GM10248 (cell line): ENCODE data around the gene CLEC7A.

Experiments
- CTCF ChIA-PET: fragments of 300-600 bp; sonication (Branson Sonifier 250); formaldehyde crosslinking; extraction: SDS; loops from one replicate; lab custom pipeline; 2021; ENCODE audit warnings: antibody characterized with exemption; lab: Yijun Ruan, JAX
- POLR2A ChIA-PET: fragments of 350-650 bp; sonication (Branson Sonifier 250); formaldehyde crosslinking; extraction: SDS; loops from one replicate; lab custom pipeline; 2020; ENCODE audit warnings: antibody characterized with exemption; lab: Yijun Ruan, JAX
- DNase-seq: peaks from one replicate; pipeline ENCODE4 v3.0.0; 2012; ENCODE audit errors: extremely low spot score
- CTCF ChIP-seq: IDR thresholded peaks from 2 replicates; pipeline ENCODE4 v1.5.1; 2012; ENCODE audit warnings: mild to moderate bottlenecking, low read depth; ENCODE audit errors: extremely low read depth, missing control alignments, control extremely low read depth

Gene CLEC7A

GRCh38 chr12:10170216-10170615 is 40.2 kb upstream of the CLEC7A start:
- POLR2A ChIA-PET = interaction anchor here (0.5 kb wide), 1 partner anchor 280 kb away, joined by 3 read pairs; no protein-coding TSS in a partner anchor

DNA sequence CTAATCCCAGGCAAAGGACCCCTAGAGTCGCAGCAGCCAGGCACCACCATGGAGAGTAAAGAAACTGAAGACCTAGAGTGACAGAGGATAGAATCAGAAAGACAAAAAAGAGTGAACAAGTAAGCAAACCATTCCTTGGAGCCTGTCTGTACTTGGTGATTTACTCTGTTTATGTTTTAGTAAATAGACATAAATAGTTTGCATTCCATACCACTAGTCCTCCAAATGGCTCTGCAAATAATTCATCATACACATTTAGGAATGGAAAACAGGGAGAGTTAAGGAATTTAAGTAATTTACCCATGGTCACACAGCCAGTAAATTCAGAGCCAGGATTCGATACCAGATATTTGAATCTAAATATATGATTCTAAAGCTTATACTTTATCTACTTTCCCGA is 39.1 kb upstream of the CLEC7A start:
- POLR2A ChIA-PET = no interaction called here
- CTCF ChIA-PET = interaction anchor here (0.9 to 1.8 kb wide), 2 partner anchors 16 to 54 kb away, joined by 3 to 9 read pairs; no protein-coding TSS in a partner anchor
- no peak for DNase-seq
- no peak for TF ChIP-seq CTCF

More at GRCh38 chr12:10170216-10170615, 40.2 kb upstream of the CLEC7A start:
- TF ChIP-seq CTCF = no peak
- DNase-seq = no peak
- CTCF ChIA-PET = interaction anchor here (1.8 kb wide), 1 partner anchor 17 kb away, joined by 9 read pairs; no protein-coding TSS in a partner anchor

GRCh38 chr12:10167599-10167998 is 37.6 kb upstream of the CLEC7A start:
- ChIA-PET POLR2A (no interaction called here), CTCF (no interaction called here)
- no peak for TF ChIP-seq CTCF
- DNase-seq = no peak

DNA sequence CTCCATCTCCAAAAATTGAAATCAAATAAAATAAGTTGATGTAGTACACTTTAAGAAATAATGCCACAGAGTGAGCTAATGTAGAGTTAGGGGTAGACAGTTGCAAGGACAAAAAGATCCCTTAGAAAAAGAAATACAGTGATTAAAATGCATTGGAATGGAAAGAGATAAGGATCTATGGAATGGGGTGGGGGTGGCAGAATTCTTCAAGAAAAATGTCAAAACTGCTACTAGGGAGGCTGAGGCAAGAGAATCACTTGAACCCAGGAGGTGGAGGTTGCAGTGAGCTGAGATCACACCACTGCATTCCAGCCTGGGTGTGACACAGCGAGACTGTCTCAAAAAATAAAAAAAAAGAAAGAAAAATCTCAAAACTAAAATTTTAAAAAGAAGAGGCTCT is 35.4 kb upstream of the CLEC7A start:
- no peak for TF ChIP-seq CTCF
- ChIA-PET CTCF (interaction anchor here (1.8 kb wide), 1 partner anchor 13 kb away, joined by 4 read pairs; no protein-coding TSS in a partner anchor), POLR2A (no interaction called here)
- no peak for DNase-seq

DNA sequence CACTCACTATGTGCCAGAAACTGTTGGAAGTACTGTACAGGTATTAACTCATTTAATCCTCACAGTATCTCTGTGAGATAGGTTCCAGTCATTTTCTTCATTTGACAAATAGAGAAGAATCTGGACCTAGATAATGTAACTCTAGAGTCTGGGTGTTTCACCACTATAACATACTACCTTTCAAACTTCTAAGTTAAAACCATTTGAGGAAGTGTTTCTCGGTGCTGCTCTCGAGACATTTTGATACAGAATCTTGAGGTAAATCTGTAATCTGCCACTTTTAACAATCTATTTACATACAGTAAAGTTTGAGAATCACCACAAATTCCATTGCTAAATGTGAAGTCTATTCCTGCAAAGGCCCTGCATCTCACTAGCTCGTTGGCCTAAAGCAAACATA is 33.1 kb upstream of the CLEC7A start:
- CTCF ChIA-PET = no interaction called here
- POLR2A ChIA-PET = no interaction called here
- no peak for TF ChIP-seq CTCF
- DNase-seq = no peak

- ChIA-PET CTCF (interaction anchor here (0.8 to 2.4 kb wide), 5 partner anchors 8 to 33 kb away, joined by 3 to 7 read pairs (median 5); partner anchors contain the start of gene OLR1), POLR2A (no interaction called here)
- no peak for DNase-seq
- no peak for TF ChIP-seq CTCF
These were observed 30.8 kb upstream of the CLEC7A start for GRCh38 chr12:10160617-10161385.
